Endothelial cell (in vitro differentiated cells): ENCODE results near the gene ECE1. TPM values are rescaled to one million over a fixed set of nuclear protein-coding genes. Genes with fewer than 3 reads are reported as not detected.
A peak's percentile ranks its signal among the peaks of the same experiment; 100 is the strongest.
"Not testable (repeated sequence)": the region's sequence is repeated elsewhere in the genome, so short reads cannot be mapped to it uniquely, and the experiment has no call there.

Experiments
- DNase-seq: peaks from one replicate; pipeline ENCODE4 v3.0.0; 2021; ENCODE audit warnings: low spot score
- H3K27ac Mint-ChIP-seq: one replicate; pipeline ENCODE4 v1.8.0; 2021; ENCODE audit warnings: mixed read lengths, inconsistent platforms; ENCODE audit not compliant: unreplicated experiment
- H3K27me3 Mint-ChIP-seq: one replicate; pipeline ENCODE4 v1.8.0; 2021; ENCODE audit warnings: mild to moderate bottlenecking, moderate library complexity, mixed read lengths, inconsistent platforms; ENCODE audit not compliant: unreplicated experiment
- H3K36me3 Mint-ChIP-seq: one replicate; pipeline ENCODE4 v1.8.0; 2021; ENCODE audit warnings: mild to moderate bottlenecking, low read depth, mixed read lengths, inconsistent platforms; ENCODE audit not compliant: unreplicated experiment
- H3K4me1 Mint-ChIP-seq: one replicate; pipeline ENCODE4 v1.8.0; 2021; ENCODE audit warnings: mild to moderate bottlenecking, mixed read lengths, inconsistent platforms; ENCODE audit not compliant: unreplicated experiment
- H3K4me3 Mint-ChIP-seq: one replicate; pipeline ENCODE4 v1.8.0; 2021; ENCODE audit warnings: mild to moderate bottlenecking, mixed read lengths, inconsistent platforms; ENCODE audit not compliant: unreplicated experiment
- H3K9me3 Mint-ChIP-seq: one replicate; pipeline ENCODE4 v1.8.0; 2021; ENCODE audit warnings: mixed read lengths, inconsistent platforms; ENCODE audit not compliant: unreplicated experiment
- CTCF ChIP-seq: fragments of 200-600 bp; sonication (generic); IDR thresholded peaks from one replicate; pipeline ENCODE4 v1.5.0; 2021; ENCODE audit warnings: antibody characterized with exemption; ENCODE audit not compliant: unreplicated experiment
- total RNA-seq: library from RNA; stranded (reverse); fragmentation: NEBNext Ultra II Directional; extraction: Animal tissue kit (Norgen Biotek cat#: 25700); gene quantifications from one replicate; pipeline ENCODE4 v1.2.1, GENCODE V29; 2021; ENCODE audit not compliant: unreplicated experiment

The ECE1 gene
- total RNA-seq, 1 donor from 2014 or later, result 328 TPM

- no peaks in the 10 kb centered on the region for H3K27me3 Mint-ChIP-seq
- DNase-seq, result no peak
- no peak overlapping the region for H3K4me3 Mint-ChIP-seq
- H3K27ac Mint-ChIP-seq, result no peak overlapping the region
- peaks cover 51% of the 10 kb centered on the region for H3K36me3 Mint-ChIP-seq
- TF ChIP-seq CTCF, result no peak
- no peaks in the 10 kb centered on the region for H3K9me3 Mint-ChIP-seq
- no peaks in the 10 kb centered on the region for H3K4me1 Mint-ChIP-seq
Measured at GRCh38 chr1:21236178-21236577, 54.1 kb downstream of the ECE1 start.

- H3K36me3 Mint-ChIP-seq, result peaks cover 46% of the 10 kb centered on the region
Measured at GRCh38 chr1:21234779-21235178, 55.5 kb downstream of the ECE1 start.

DNA sequence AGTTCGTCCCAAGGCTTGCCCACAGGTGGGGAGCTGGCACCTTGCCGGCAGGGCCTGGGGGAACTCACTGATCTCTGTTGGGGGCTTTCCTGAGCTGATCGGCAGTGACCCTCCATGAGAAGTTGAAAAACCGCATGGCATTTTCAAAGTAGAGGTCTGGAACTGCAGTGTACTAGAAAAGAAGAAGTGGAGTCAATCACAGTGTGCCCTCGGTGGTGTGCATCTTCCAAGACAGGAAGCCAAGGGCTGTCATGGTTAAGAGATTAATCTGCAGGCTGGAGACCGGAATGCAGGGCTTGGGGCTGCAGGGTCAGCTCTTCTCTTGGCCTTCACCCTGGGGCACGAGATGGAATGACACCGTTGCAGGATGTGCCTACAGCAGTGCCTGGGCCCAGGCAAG is 56.8 kb downstream of the ECE1 start:
- no peak for DNase-seq
- H3K27me3 Mint-ChIP-seq, result no peaks in the 10 kb centered on the region
- H3K4me1 Mint-ChIP-seq, result no peaks in the 10 kb centered on the region
- no peak overlapping the region for H3K4me3 Mint-ChIP-seq
- no peaks in the 10 kb centered on the region for H3K9me3 Mint-ChIP-seq
- H3K36me3 Mint-ChIP-seq, result peaks cover 42% of the 10 kb centered on the region
- no peak overlapping the region for H3K27ac Mint-ChIP-seq
- no peak for TF ChIP-seq CTCF

More at GRCh38 chr1:21234779-21235178, 55.5 kb downstream of the ECE1 start:
- H3K4me1 Mint-ChIP-seq, result no peaks in the 10 kb centered on the region
- peak overlapping the region; percentile 44 for H3K4me3 Mint-ChIP-seq
- no peaks in the 10 kb centered on the region for H3K27me3 Mint-ChIP-seq
- no peak for DNase-seq
- no peak for TF ChIP-seq CTCF
- no peaks in the 10 kb centered on the region for H3K9me3 Mint-ChIP-seq
- H3K27ac Mint-ChIP-seq, result no peak overlapping the region

GRCh38 chr1:21232044-21232443 is 58.2 kb downstream of the ECE1 start:
- H3K9me3 Mint-ChIP-seq, result no peaks in the 10 kb centered on the region
- peak; percentile 90 for TF ChIP-seq CTCF
- no peak overlapping the region for H3K27ac Mint-ChIP-seq
- no peaks in the 10 kb centered on the region for H3K4me1 Mint-ChIP-seq
- no peaks in the 10 kb centered on the region for H3K27me3 Mint-ChIP-seq
- H3K4me3 Mint-ChIP-seq, result no peak overlapping the region
- DNase-seq, result peak; percentile 42
- H3K36me3 Mint-ChIP-seq, result peaks cover 37% of the 10 kb centered on the region

GRCh38 chr1:21229246-21230000 is 60.8 kb downstream of the ECE1 start:
- no peak for TF ChIP-seq CTCF
- no peak for DNase-seq
- Mint-ChIP-seq H3K27me3 (peaks cover 1% of the 10 kb centered on the region), H3K36me3 (peaks cover 40% of the 10 kb centered on the region), H3K27ac (no peak overlapping the region), H3K4me1 (no peaks in the 10 kb centered on the region), H3K9me3 (no peaks in the 10 kb centered on the region), H3K4me3 (no peak overlapping the region)

DNA sequence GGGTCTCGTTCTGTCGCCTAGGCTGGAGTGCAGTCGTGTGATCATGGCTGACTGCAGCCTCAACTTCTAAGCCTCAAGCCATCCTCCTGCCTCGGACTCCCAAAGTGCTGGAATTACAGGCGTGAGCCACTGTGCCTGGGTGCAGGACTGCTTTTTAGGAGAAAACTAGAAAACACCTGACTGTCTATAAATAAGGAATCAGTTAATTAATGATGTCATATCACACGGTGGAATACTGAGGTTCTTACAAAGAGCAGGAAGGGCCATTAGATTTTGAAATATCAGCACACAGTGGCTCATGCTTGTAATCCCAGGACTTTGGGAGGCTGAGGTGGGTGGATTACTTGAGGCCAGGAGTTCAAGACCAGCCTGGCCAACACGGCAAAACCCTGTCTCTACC is 62.0 kb downstream of the ECE1 start:
- H3K27me3 Mint-ChIP-seq, H3K4me3 Mint-ChIP-seq, H3K4me1 Mint-ChIP-seq, DNase-seq, H3K27ac Mint-ChIP-seq, H3K9me3 Mint-ChIP-seq: not testable (repeated sequence)
- H3K36me3 Mint-ChIP-seq, result peaks cover 40% of the 10 kb centered on the region
